Fibroblast of villous mesenchyme (primary cell): Measurements from ENCODE around the gene KRTAP5-1. TPM values are rescaled to one million over a fixed set of nuclear protein-coding genes. Genes with fewer than 3 reads are reported as not detected.
"Not testable (repeated sequence)": the region's sequence is repeated elsewhere in the genome, so short reads cannot be mapped to it uniquely, and the experiment has no call there.

Experiments used
- DNase-seq: peaks from one replicate; pipeline ENCODE4 v3.0.0-alpha.2; 2010; ENCODE audit warnings: low read depth
- H3K4me3 ChIP-seq: 2 replicates; pipeline ENCODE4 v1.5.1; 2011; ENCODE audit warnings: low read depth, mild to moderate bottlenecking, low read length
- total RNA-seq: library from RNA; depleted of rRNA; stranded (reverse); fragments of >200 nt; gene quantifications from 2 replicates; pipeline ENCODE4 v1.2.3, GENCODE V29; 2012
- TF ChIP-seq, protein P1 (sequence below): IDR thresholded peaks from 2 replicates; pipeline ENCODE4 v1.5.1; 2012; ENCODE audit warnings: low read depth, mild to moderate bottlenecking, low read length; ENCODE audit not compliant: insufficient read depth

Gene KRTAP5-1, protein sequence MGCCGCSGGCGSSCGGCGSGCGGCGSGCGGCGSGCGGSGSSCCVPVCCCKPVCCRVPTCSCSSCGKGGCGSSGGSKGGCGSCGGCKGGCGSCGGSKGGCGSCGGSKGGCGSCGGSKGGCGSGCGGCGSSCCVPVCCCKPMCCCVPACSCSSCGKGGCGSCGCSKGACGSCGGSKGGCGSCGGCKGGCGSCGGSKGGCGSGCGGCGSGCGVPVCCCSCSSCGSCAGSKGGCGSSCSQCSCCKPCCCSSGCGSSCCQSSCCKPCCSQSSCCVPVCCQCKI
- not detected in 2 replicates for total RNA-seq

DNA sequence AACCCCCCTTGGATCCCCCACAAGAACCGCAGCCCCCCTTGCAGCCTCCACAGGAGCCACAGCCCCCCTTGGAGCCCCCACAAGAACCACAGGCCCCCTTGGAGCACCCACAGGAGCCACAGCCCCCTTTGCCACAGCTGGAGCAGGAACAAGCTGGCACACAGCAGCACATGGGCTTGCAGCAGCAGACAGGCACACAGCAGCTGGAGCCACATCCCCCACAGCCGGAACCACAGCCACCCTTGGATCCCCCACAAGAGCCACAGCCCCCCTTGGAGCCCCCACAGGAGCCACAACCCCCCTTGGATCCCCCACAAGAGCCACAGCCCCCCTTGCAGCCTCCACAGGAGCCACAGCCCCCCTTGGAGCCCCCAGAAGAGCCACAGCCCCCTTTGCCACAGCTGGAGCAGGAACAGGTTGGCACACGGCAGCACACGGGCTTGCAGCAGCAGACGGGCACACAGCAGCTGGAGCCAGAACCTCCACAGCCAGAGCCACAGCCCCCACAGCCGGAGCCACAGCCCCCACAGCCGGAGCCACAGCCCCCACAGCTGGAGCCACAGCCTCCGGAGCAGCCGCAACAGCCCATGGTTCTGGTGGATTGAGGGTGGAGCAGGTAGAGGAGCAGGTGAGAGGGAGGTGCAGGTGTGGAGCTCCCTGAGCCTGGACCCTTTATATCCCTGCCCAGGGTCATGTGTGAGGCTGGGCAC lies at the start of gene KRTAP5-1:
Gene KRTAP5-1, minus strand, starts transcription at position 623 of the 710 bp plus-strand sequence. Its CDS starts 34 bp downstream, at position 589.
- not testable (repeated sequence) for DNase-seq

DNA sequence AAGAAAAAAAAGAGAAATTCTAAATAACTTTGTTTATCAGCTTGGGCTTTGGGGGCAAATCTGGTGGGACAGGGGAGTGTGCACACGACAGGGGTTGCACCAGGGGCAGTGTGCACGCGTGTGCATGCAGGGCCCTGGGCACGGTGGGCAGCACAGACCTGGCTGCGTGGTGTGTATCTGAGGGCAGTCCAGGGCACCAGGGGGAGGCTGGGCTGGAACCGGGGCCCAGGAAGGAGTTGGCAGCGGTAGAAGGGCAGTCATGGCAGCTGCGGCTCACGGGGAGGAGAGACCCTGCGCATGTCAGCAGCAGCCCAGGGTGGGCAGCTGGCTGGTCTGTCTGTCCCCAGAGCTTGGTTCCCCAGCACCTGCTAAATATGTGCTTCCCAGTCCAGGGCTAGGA lies 48.8 kb upstream of the KRTAP5-1 start:
- TF ChIP-seq, protein P1, sequence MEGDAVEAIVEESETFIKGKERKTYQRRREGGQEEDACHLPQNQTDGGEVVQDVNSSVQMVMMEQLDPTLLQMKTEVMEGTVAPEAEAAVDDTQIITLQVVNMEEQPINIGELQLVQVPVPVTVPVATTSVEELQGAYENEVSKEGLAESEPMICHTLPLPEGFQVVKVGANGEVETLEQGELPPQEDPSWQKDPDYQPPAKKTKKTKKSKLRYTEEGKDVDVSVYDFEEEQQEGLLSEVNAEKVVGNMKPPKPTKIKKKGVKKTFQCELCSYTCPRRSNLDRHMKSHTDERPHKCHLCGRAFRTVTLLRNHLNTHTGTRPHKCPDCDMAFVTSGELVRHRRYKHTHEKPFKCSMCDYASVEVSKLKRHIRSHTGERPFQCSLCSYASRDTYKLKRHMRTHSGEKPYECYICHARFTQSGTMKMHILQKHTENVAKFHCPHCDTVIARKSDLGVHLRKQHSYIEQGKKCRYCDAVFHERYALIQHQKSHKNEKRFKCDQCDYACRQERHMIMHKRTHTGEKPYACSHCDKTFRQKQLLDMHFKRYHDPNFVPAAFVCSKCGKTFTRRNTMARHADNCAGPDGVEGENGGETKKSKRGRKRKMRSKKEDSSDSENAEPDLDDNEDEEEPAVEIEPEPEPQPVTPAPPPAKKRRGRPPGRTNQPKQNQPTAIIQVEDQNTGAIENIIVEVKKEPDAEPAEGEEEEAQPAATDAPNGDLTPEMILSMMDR = no peak
- DNase-seq = no peak
- H3K4me3 ChIP-seq = no peak overlapping the region

More for the DNA sequence above, at the start of gene KRTAP5-1:
- H3K4me3 ChIP-seq = not testable (repeated sequence)

DNA sequence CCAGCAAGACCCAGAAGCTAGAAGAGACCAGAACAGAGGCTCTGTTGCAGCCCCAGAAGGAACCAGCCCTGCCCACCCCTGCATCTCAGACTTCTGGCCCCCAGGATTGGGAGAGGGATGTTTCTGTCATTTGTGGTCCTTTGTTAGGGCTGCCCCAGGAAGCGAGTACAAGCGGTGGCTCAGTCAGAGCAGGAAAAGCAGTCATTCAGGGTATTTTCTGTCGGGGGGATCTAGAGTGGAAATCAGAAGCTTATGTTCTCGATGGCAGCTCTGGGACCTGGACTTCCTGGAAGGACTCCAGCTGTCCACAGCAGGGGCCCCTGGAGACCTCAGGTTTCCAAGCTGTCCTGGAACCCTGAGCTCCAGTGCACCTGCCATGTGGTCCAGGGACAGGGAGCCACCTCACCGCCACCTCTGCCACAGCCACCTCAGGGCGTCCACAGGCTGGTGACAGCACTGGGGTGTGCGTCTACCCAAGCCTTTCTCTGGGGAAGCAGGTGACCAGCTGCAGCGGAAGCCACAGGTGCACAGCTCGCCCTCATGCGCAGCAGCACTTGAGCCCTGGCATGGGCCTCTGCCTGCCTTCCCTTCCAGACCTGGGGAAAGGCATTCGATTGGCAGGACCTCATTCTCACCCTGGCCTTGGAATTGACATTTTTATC lies 47.1 kb upstream of the KRTAP5-1 start:
- H3K4me3 ChIP-seq = no peak overlapping the region
- DNase-seq = no peak
- TF ChIP-seq, protein P1 = no peak

DNA sequence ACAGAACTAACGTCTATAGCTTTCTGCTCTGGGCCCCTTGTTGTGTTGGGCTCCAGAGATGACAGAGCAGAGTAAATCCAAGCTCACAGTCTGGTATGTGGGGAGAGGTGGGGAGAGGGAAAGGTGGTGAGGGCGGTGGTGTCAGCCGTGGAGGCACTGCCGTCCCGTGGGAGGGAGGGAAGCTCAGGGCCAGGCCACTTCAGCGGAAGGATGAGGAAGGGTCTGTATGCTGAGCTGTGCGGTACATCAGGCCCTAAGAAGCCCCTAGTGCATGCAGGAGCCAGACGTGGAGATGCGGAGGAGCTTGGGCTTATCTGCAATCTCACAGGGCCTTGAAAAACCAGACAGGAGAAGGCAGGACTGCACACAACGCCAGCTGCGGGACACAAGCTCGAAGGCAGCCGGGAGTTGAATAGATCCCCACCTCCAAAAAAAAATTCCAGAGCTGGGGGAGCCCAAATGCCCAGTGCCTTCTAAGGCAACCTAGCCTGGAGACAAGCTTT lies 46.0 kb upstream of the KRTAP5-1 start:
- no peak overlapping the region for H3K4me3 ChIP-seq
- DNase-seq = no peak
- TF ChIP-seq, protein P1 = no peak

DNA sequence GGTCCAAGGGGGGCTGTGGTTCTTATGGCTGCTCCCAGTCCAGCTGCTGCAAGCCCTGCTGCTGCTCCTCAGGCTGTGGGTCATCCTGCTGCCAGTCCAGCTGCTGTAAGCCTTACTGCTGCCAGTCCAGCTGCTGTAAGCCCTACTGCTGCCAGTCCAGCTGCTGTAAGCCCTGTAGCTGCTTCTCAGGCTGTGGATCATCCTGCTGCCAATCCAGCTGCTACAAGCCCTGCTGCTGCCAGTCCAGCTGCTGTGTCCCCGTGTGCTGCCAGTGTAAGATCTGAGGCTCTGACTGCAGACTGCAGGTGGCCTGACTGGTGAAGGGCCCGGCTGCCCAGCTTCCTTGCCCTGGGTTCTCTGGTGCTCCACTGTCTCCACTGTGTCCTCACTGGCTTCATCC lies 45.2 kb upstream of the KRTAP5-1 start:
- DNase-seq = no peak
- no peak overlapping the region for H3K4me3 ChIP-seq
- TF ChIP-seq, protein P1 = no peak

DNA sequence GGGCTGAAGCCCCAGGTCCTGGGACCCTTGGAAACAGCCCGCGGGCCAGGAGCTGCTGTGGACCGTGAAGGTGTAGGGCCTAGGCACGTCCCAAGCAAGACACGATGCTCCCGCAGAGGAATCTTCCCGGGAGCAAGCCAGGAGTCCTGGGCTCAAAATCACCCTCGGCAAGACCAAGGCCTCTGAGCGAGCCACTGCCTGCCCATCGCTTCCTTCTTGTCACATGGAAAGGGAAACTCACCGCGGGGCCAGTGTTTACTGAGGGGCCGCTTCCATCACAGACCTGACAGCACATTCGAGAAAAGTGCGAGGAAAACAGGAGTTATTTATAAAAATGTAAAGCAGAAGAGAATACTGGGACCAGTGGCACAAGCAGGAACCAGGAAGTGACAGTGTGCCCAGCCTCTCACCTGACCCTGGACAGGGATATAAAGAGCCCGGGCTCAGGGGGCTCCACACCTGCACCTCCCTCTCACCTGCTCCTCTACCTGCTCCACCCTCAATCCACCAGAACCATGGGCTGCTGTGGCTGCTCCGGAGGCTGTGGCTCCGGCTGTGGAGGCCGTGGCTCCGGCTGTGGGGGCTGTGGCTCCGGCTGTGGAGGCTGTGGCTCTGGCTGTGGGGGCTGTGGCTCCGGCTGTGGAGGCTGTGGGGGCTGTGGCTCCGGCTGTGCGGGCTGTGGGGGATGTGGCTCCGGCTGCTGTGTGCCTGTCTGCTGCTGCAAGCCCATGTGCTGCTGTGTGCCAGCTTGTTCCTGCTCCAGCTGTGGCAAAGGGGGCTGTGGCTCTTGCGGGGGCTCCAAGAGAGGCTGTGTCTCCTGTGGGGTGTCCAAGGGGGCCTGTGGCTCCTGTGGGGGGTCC lies 44.5 kb upstream of the KRTAP5-1 start, which contains the start of gene KRTAP5-5:
Gene KRTAP5-5, plus strand, starts transcription at position 450 of the 860 bp plus-strand sequence. Its CDS starts 66 bp downstream, at position 516.
- TF ChIP-seq, protein P1 = no peak
- no peak within 1 kb of the TSS for H3K4me3 ChIP-seq
- no peak for DNase-seq
